Right atrium auricular region (tissue), 2 donors: ENCODE measurements around the gene MAP7. TPM values are rescaled to one million over a fixed set of nuclear protein-coding genes. Genes with fewer than 3 reads are reported as not detected.

ENCODE experiments used
- DNase-seq: peaks from one replicate; pipeline ENCODE4 v3.0.0-alpha.2; 2019; ENCODE audit warnings: low spot score
- H3K27ac ChIP-seq, 2 donors: fragments of 200-600 bp; sonication (generic); 1 replicate in 1 of 2; 2 replicates in 1 of 2; pipeline ENCODE4 v1.5.1; 2016 to 2019
- H3K27me3 ChIP-seq, 2 donors: fragments of 200-600 bp; sonication (generic); one replicate each; pipeline versions ENCODE4 v1.5.1 to v1.6.0; 2017 to 2019
- H3K36me3 ChIP-seq: fragments of 200-600 bp; sonication (generic); one replicate; pipeline ENCODE4 v1.5.1; 2016
- H3K4me1 ChIP-seq, 2 donors: fragments of 200-600 bp; sonication (generic); one replicate each; pipeline versions ENCODE4 v1.5.1 to v1.6.0; 2017 to 2019
- H3K4me3 ChIP-seq, 2 donors: fragments of 200-600 bp; sonication (generic); 1 replicate in 1 of 2; 2 replicates in 1 of 2; pipeline ENCODE4 v1.5.1; 2017 to 2019; ENCODE audit warnings: mild to moderate bottlenecking in 1 of 2, moderate library complexity in 1 of 2
- H3K9me3 ChIP-seq, 2 donors: fragments of 200-600 bp; sonication (generic); one replicate each; pipeline ENCODE4 v1.5.1; 2019
- total RNA-seq, 2 donors: library from RNA; depleted of rRNA; stranded (reverse); fragments of >200 nt; gene quantifications; one replicate each; pipeline ENCODE4 v1.1.0, GENCODE V29; 2016
- TF ChIP-seq, protein P1 (sequence below), 2 donors: fragments of 200-600 bp; sonication (generic); IDR thresholded peaks; one replicate each; pipeline ENCODE4 v1.5.1; 2019; ENCODE audit warnings: antibody characterized with exemption in 2 of 2

Gene MAP7
- total RNA-seq, 2 donors from 2014 or later: 1.0 to 1.3 TPM

DNA sequence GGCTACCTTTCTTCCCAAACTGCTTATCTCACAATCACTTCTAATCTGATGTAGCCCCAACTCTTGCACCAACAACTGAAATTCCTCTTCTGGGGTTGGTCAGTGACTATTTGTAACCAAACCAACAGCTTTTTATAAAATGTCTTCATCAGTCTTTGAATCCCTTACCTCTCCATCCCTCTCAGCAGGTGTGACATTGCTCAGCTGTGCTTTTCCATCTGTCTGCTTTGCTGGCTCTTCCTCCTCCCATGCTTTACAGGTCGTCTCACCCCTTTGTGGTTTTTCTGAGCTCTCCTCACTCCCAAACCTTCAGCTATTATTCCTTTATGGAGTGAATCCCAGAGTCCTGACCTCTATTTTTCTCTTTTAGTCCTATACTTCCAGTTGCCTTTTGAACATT is 5.9 kb downstream of the MAP7 start:
- no peaks in the 10 kb centered on the region for H3K36me3 ChIP-seq
- no peak overlapping the region for H3K27ac ChIP-seq
- TF ChIP-seq, protein P1, sequence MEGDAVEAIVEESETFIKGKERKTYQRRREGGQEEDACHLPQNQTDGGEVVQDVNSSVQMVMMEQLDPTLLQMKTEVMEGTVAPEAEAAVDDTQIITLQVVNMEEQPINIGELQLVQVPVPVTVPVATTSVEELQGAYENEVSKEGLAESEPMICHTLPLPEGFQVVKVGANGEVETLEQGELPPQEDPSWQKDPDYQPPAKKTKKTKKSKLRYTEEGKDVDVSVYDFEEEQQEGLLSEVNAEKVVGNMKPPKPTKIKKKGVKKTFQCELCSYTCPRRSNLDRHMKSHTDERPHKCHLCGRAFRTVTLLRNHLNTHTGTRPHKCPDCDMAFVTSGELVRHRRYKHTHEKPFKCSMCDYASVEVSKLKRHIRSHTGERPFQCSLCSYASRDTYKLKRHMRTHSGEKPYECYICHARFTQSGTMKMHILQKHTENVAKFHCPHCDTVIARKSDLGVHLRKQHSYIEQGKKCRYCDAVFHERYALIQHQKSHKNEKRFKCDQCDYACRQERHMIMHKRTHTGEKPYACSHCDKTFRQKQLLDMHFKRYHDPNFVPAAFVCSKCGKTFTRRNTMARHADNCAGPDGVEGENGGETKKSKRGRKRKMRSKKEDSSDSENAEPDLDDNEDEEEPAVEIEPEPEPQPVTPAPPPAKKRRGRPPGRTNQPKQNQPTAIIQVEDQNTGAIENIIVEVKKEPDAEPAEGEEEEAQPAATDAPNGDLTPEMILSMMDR (IDR thresholded peaks at IDR 0.05): no peak
- H3K4me3 ChIP-seq: no peak overlapping the region
- no peaks in the 10 kb centered on the region for H3K27me3 ChIP-seq
- H3K4me1 ChIP-seq: peaks cover 0 to 4% of the 10 kb centered on the region in 2 donors
- no peaks in the 10 kb centered on the region for H3K9me3 ChIP-seq
- no peak for DNase-seq

DNA sequence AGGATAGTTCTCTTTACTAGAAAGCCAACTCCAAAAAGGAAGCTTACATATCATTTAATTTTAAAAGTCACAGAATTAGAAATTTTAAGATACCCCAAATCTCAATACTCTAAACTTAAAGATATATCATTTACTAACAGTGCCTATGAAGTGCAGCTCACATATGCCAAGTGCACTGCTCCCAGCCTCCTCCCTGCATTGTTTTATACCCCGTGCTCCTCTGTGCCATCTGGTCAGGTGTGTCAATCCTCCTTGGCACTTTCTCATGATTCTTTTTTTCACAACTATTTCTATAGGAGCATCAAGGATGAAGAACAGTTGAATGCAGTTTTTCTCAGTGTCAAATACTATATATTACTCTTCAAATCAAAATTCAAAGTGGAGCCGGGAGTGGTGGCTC is 8.8 kb downstream of the MAP7 start:
- DNase-seq: no peak
- H3K36me3 ChIP-seq: no peaks in the 10 kb centered on the region
- H3K9me3 ChIP-seq: no peaks in the 10 kb centered on the region
- no peak overlapping the region for H3K4me3 ChIP-seq
- H3K4me1 ChIP-seq: no peaks in the 10 kb centered on the region
- TF ChIP-seq, protein P1 (IDR thresholded peaks at IDR 0.05): no peak
- H3K27me3 ChIP-seq: no peaks in the 10 kb centered on the region
- H3K27ac ChIP-seq: no peak overlapping the region

DNA sequence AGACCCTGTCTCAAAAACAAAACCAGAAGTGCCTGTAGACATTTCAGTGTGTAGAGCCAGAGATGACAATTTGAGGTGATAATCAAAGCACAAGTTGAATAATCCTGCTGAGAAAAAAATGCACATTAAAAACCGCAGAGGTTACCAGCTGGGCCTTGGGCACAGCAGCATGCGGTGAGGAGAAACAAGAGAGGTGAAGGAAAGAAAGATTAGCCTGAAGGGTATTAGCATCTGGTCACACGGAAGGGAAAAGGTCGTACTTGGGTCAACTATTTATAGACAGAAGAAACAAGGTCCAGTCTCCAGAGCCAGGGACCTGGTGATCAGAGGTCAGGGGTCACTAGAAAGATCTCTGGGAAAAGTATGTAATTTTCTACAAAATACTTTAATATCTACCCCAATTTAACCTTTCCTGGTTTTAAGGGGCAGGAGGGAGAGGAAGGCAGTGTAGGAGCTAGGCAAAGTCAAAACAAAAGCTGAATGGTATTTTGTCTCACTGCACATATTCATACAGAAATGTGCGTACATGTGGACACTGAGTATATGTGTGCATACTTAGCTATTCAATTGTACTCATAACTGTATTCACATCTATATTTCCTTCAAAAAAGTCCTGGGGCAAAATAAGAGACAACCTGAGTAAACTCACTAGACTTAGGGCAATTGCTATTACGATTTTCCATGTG is 10.1 kb downstream of the MAP7 start:
- Histone ChIP-seq H3K4me1 (no peaks in the 10 kb centered on the region), H3K36me3 (no peaks in the 10 kb centered on the region), H3K4me3 (no peak overlapping the region), H3K27me3 (no peaks in the 10 kb centered on the region), H3K9me3 (no peaks in the 10 kb centered on the region), H3K27ac (no peak overlapping the region)
- TF ChIP-seq, protein P1 (IDR thresholded peaks at IDR 0.05): no peak
- no peak for DNase-seq

DNA sequence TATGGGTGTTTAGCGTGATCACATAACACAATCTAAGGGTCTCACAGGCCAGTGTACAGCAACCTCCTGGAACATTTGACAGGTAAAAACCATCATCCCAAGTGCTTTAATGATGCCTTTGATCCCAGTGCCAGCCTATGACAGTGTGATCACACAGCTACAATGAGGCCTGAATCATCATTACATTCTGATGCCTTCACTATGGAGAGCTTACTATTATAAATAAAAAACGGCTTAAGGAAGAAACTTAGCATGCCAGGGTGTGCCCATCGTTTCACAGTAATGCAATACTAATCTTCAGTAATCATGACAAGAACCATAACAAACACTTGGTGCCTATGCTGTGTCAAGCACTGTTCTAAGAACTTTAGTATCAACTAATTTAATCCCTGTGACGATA is 11.4 kb downstream of the MAP7 start:
- H3K27me3 ChIP-seq: no peaks in the 10 kb centered on the region
- no peaks in the 10 kb centered on the region for H3K36me3 ChIP-seq
- no peaks in the 10 kb centered on the region for H3K9me3 ChIP-seq
- DNase-seq: no peak
- TF ChIP-seq, protein P1 (IDR thresholded peaks at IDR 0.05): no peak
- H3K4me1 ChIP-seq: no peaks in the 10 kb centered on the region
- H3K27ac ChIP-seq: no peak overlapping the region
- H3K4me3 ChIP-seq: no peak overlapping the region

DNA sequence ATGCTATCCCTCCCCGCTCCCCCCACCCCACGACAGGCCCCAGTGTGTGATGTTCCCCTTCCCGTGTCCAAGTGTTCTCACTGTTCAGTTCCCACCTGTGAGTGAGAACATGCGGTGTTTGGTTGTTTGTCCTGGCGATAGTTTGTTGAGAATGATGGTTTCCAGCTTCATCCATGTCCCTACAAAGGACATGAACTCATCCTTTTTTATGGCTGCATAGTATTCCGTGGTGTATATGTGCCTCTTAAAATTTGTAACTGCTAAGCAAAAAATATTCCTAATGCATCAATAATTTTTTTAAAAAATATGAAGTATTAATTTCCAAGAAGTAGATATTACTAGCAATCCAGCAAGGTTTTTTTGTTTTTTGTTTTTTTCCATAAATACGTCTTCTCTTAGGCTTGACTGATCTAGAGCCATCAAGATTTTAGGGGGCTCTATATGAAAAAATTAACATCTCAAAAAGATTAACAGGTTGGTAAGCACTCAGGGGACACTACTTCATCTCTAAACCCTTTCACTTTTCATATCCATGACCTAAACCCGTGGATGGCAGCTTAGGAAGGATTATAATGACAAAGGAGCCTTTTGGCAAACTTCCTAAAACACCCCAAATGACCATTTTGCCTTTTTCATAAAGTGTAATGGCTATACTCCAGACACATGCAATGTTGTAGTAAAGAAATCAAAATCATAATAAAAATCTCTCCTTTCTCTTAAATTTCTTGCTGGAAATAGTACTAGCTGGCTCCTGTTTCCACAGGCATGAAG is 14.2 kb downstream of the MAP7 start:
- H3K4me1 ChIP-seq: no peaks in the 10 kb centered on the region
- no peaks in the 10 kb centered on the region for H3K9me3 ChIP-seq
- H3K27ac ChIP-seq: no peak overlapping the region
- no peak for DNase-seq
- no peaks in the 10 kb centered on the region for H3K27me3 ChIP-seq
- TF ChIP-seq, protein P1 (IDR thresholded peaks at IDR 0.05): no peak
- H3K36me3 ChIP-seq: no peaks in the 10 kb centered on the region
- no peak overlapping the region for H3K4me3 ChIP-seq
